ENCODE measurements around the gene CCDC97. TPM values are rescaled to one million over a fixed set of nuclear protein-coding genes. Genes with fewer than 3 reads are reported as not detected.

Gene CCDC97
- total RNA-seq, 1 experiment from 2014 or later: 31.4 TPM

GRCh38 chr19:41321204-41321599 is 11.2 kb downstream of the CCDC97 start:
- CTCF ChIA-PET: interaction anchor here (0.5 to 3.4 kb wide), 27 partner anchors 10 to 701 kb away, joined by 3 to 66 read pairs (median 4); partner anchors contain the start of genes B3GNT8, B9D2, RAB4B and TGFB1
- Mint-ChIP-seq H3K9me3 (peaks cover 5% of the 10 kb centered on the region), H3K36me3 (peaks cover 27% of the 10 kb centered on the region), H3K27ac (no peak overlapping the region), H3K4me3 (no peak overlapping the region), H3K27me3 (ENCODE audit: low read depth) (no peaks in the 10 kb centered on the region; the same call in 1 of the 2 replicates), H3K4me1 (peaks cover 39% of the 10 kb centered on the region)
- TF ChIP-seq NFATC4 (CRISPR knock-in tag; IDR thresholded peaks at IDR 0.05) (no peak), CREM (CRISPR knock-in tag; IDR thresholded peaks at IDR 0.05) (no peak), JAZF1 (CRISPR knock-in tag; IDR thresholded peaks at IDR 0.05) (no peak)
- POLR2A ChIA-PET: interaction anchor here (1.7 kb wide), 1 partner anchor 11 kb away, joined by 8 read pairs; the partner anchor contains the start of gene CCDC97
- no peak for DNase-seq (ENCODE audit: low spot score)
- ATAC-seq: no peak

GRCh38 chr19:41321600-41322270 is 11.8 kb downstream of the CCDC97 start:
- H3K36me3 Mint-ChIP-seq: peaks cover 22% of the 10 kb centered on the region
- no peaks in the 10 kb centered on the region; the same call in 1 of the 2 replicates for H3K27me3 Mint-ChIP-seq (ENCODE audit: low read depth)
- H3K4me3 Mint-ChIP-seq: no peak overlapping the region
- peaks cover 4% of the 10 kb centered on the region for H3K9me3 Mint-ChIP-seq
- TF ChIP-seq CTCF (IDR thresholded peaks at IDR 0.05) (peak; percentile 37; the same call in 1 of the 2 replicates), NFYB (CRISPR knock-in tag; conservative IDR thresholded peaks at IDR 0.05; ENCODE audit: low read depth) (no peak), NR3C1 (CRISPR knock-in tag; conservative IDR thresholded peaks at IDR 0.05; ENCODE audit: low read depth) (no peak), ZNF138 (CRISPR knock-in tag; conservative IDR thresholded peaks at IDR 0.05) (no peak), CREB1 (CRISPR knock-in tag; IDR thresholded peaks at IDR 0.05) (no peak), ATF2 (CRISPR knock-in tag; IDR thresholded peaks at IDR 0.05; ENCODE audit: borderline replicate concordance, low read depth) (no peak)
- no peak overlapping the region for H3K27ac Mint-ChIP-seq
- DNase-seq (ENCODE audit: low spot score): peak; percentile 70
- ATAC-seq: peak; percentile 60
- ChIA-PET POLR2A (interaction anchor here (0.6 to 1.7 kb wide), 2 partner anchors 12 to 18 kb away, joined by 3 to 8 read pairs; partner anchors contain the start of gene CCDC97), CTCF (interaction anchor here (0.5 to 3.4 kb wide), 39 partner anchors 10 to 701 kb away, joined by 3 to 66 read pairs (median 4); partner anchors contain the start of genes B3GNT8, B9D2, CCDC97 and RAB4B)
- H3K4me1 Mint-ChIP-seq: peaks cover 43% of the 10 kb centered on the region

- H3K27ac Mint-ChIP-seq: no peak overlapping the region; the same call in 1 of the 2 replicates
- ATAC-seq: no peak
- peaks cover 48% of the 10 kb centered on the region for H3K4me1 Mint-ChIP-seq
- H3K36me3 Mint-ChIP-seq: peaks cover 15% of the 10 kb centered on the region
- H3K9me3 Mint-ChIP-seq: no peaks in the 10 kb centered on the region
- ChIA-PET CTCF (interaction anchor here (0.5 to 3.4 kb wide), 23 partner anchors 9 to 544 kb away, joined by 3 to 66 read pairs (median 5); partner anchors contain the start of genes B3GNT8, B9D2, CCDC97 and RAB4B), POLR2A (interaction anchor here (1.7 kb wide), 1 partner anchor 12 kb away, joined by 8 read pairs; the partner anchor contains the start of gene CCDC97)
- DNase-seq (ENCODE audit: low spot score): no peak
- H3K4me3 Mint-ChIP-seq: no peak overlapping the region
- TF ChIP-seq ATF3 (CRISPR knock-in tag; conservative IDR thresholded peaks at IDR 0.05): no peak
- H3K27me3 Mint-ChIP-seq (ENCODE audit: low read depth): no peaks in the 10 kb centered on the region; the same call in 1 of the 2 replicates
These were observed 12.5 kb downstream of the CCDC97 start for GRCh38 chr19:41322451-41322850.

- no peak for ATAC-seq
- Mint-ChIP-seq H3K36me3 (peaks cover 9% of the 10 kb centered on the region), H3K9me3 (no peaks in the 10 kb centered on the region), H3K27me3 (ENCODE audit: low read depth) (no peaks in the 10 kb centered on the region; the same call in 1 of the 2 replicates), H3K27ac (peak overlapping the region; percentile 63), H3K4me3 (no peak overlapping the region), H3K4me1 (peaks cover 52% of the 10 kb centered on the region)
- DNase-seq (ENCODE audit: low spot score): no peak
- ChIA-PET POLR2A (no interaction called here), CTCF (interaction anchor here (1.5 to 3.4 kb wide), 5 partner anchors 8 to 248 kb away, joined by 7 to 66 read pairs (median 15); partner anchors contain the start of gene TGFB1)
- no peak for TF ChIP-seq ZNF281 (CRISPR knock-in tag; IDR thresholded peaks at IDR 0.05)
- TF ChIP-seq NFE2L1 (CRISPR knock-in tag; IDR thresholded peaks at IDR 0.05): no peak
- TF ChIP-seq FOXK1 (CRISPR knock-in tag; IDR thresholded peaks at IDR 0.05): no peak
- TF ChIP-seq NR2C2 (CRISPR knock-in tag; IDR thresholded peaks at IDR 0.05): no peak
- TF ChIP-seq ELF4 (CRISPR knock-in tag; IDR thresholded peaks at IDR 0.05; ENCODE audit: low read depth): no peak
- no peak for TF ChIP-seq MLX (CRISPR knock-in tag; IDR thresholded peaks at IDR 0.05)
- TF ChIP-seq ZNF423 (CRISPR knock-in tag; IDR thresholded peaks at IDR 0.05): no peak
- TF ChIP-seq FOXP1 (CRISPR knock-in tag; IDR thresholded peaks at IDR 0.05; ENCODE audit: borderline replicate concordance): no peak
- no peak for TF ChIP-seq CDX4 (CRISPR knock-in tag; IDR thresholded peaks at IDR 0.05; ENCODE audit: borderline replicate concordance)
These were observed 13.1 kb downstream of the CCDC97 start for GRCh38 chr19:41323023-41323422.
